ENCODE data around the gene IFT88. TPM values are rescaled to one million over a fixed set of nuclear protein-coding genes. Genes with fewer than 3 reads are reported as not detected.

Gene IFT88
- total RNA-seq, 1 experiment from 2014 or later: 12.3 TPM

DNA sequence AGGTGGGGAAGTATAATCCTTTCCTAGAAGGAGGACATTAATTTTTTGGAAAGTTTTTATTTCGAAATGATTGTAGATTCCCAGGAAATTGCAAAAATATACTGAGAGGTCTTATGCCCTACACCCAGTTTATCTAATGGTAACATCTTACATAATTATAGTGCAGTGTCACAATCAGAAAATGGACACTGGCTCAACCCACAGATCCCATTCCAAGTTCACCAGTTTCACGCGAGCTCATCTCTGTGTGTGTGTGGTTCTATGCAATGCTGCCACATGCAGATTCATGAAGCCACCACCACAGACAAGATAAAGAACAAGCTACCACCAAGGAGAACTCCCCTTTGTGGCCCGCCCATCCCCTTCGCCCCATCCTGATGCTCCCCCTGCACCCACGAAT lies 160.9 kb downstream of the IFT88 start:
- no TSS peak for BruUV-seq (replicated peaks)
- Histone ChIP-seq H3K4me3 (ENCODE audit: low read depth in 2 of 2, low read length in 2 of 2) (no peak overlapping the region), H3K27ac (ENCODE audit: low read length) (no peak overlapping the region), H3K27me3 (ENCODE audit: control insufficient read depth, insufficient read depth, low read length) (no peaks in the 10 kb centered on the region), H3K36me3 (ENCODE audit: control insufficient read depth, insufficient read depth, low read length) (no peaks in the 10 kb centered on the region), H3K9me3 (ENCODE audit: control insufficient read depth, insufficient read depth, low read depth, low read length) (no peaks in the 10 kb centered on the region), H3K4me1 (ENCODE audit: control insufficient read depth, insufficient read depth, low read length) (no peaks in the 10 kb centered on the region)
- in situ Hi-C loops (cut with HindIII; ENCODE audit: low pct_unique_long_range_greater_than_20kb, low sequenced_read_pairs): no loop called here
- ATAC-seq: no peak
- POLR2A ChIA-PET: no interaction called here
- intact Hi-C loops (cut with micrococcal nuclease; ENCODE audit: unreplicated experiment): no loop called here
- CTCF ChIA-PET: no interaction called here
- TF ChIP-seq SIN3A (IDR thresholded peaks at IDR 0.05; ENCODE audit: borderline replicate concordance, insufficient read depth, low read depth, low read length): no peak
- TF ChIP-seq TCF7L2 (IDR thresholded peaks at IDR 0.05; ENCODE audit: low read depth, low read length): no peak
- DNase-seq (ENCODE audit: low read depth, low spot score): no peak

DNA sequence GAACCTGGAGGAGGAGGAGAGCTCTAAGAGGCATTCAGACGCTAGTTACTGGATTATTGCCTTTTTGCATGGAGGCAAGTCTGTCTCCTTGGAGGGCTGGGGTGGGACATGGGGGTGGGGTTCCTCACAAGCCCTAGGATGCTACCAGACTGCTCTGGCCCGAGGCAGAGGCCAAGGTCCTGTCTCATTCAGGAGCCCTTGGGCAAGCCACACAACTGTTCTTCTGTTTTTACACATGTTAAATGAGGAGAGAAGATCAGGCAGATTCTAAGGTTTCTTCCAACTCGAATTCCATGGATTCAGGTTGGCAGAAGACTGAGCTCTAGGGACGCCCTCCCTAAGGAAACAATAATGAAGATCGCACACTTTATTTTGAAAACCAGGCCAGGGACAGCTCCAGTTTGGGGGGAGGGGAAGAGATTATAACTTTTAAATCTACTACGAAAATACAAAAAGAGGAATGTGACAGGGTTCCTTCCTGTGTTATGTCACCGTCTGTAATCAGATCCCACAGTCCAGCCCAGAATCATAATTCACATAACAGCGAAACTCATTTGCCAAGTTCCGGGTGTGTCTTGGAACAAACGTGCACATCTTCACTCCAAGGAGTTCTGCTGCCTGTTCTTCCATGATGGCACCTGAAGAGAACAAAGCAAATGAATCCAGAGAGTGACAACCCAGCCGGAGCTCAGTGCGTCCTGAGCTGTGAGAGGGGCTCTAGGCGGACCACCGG lies 161.8 kb downstream of the IFT88 start:
- Histone ChIP-seq H3K9me3 (ENCODE audit: control insufficient read depth, insufficient read depth, low read depth, low read length) (no peaks in the 10 kb centered on the region), H3K4me1 (ENCODE audit: control insufficient read depth, insufficient read depth, low read length) (no peaks in the 10 kb centered on the region), H3K27ac (ENCODE audit: low read length) (no peak overlapping the region), H3K4me3 (ENCODE audit: low read depth in 2 of 2, low read length in 2 of 2) (no peak overlapping the region), H3K27me3 (ENCODE audit: control insufficient read depth, insufficient read depth, low read length) (no peaks in the 10 kb centered on the region), H3K36me3 (ENCODE audit: control insufficient read depth, insufficient read depth, low read length) (no peaks in the 10 kb centered on the region)
- POLR2A ChIA-PET: no interaction called here
- TF ChIP-seq, protein P1, sequence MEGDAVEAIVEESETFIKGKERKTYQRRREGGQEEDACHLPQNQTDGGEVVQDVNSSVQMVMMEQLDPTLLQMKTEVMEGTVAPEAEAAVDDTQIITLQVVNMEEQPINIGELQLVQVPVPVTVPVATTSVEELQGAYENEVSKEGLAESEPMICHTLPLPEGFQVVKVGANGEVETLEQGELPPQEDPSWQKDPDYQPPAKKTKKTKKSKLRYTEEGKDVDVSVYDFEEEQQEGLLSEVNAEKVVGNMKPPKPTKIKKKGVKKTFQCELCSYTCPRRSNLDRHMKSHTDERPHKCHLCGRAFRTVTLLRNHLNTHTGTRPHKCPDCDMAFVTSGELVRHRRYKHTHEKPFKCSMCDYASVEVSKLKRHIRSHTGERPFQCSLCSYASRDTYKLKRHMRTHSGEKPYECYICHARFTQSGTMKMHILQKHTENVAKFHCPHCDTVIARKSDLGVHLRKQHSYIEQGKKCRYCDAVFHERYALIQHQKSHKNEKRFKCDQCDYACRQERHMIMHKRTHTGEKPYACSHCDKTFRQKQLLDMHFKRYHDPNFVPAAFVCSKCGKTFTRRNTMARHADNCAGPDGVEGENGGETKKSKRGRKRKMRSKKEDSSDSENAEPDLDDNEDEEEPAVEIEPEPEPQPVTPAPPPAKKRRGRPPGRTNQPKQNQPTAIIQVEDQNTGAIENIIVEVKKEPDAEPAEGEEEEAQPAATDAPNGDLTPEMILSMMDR (IDR thresholded peaks at IDR 0.05): no peak
- TF ChIP-seq POLR2AphosphoS5 (IDR thresholded peaks at IDR 0.05; ENCODE audit: low read depth, low read length) (no peak), TCF7L2 (IDR thresholded peaks at IDR 0.05; ENCODE audit: low read depth, low read length) (no peak), SIN3A (IDR thresholded peaks at IDR 0.05; ENCODE audit: borderline replicate concordance, insufficient read depth, low read depth, low read length) (no peak)
- TF ChIP-seq, protein P2, sequence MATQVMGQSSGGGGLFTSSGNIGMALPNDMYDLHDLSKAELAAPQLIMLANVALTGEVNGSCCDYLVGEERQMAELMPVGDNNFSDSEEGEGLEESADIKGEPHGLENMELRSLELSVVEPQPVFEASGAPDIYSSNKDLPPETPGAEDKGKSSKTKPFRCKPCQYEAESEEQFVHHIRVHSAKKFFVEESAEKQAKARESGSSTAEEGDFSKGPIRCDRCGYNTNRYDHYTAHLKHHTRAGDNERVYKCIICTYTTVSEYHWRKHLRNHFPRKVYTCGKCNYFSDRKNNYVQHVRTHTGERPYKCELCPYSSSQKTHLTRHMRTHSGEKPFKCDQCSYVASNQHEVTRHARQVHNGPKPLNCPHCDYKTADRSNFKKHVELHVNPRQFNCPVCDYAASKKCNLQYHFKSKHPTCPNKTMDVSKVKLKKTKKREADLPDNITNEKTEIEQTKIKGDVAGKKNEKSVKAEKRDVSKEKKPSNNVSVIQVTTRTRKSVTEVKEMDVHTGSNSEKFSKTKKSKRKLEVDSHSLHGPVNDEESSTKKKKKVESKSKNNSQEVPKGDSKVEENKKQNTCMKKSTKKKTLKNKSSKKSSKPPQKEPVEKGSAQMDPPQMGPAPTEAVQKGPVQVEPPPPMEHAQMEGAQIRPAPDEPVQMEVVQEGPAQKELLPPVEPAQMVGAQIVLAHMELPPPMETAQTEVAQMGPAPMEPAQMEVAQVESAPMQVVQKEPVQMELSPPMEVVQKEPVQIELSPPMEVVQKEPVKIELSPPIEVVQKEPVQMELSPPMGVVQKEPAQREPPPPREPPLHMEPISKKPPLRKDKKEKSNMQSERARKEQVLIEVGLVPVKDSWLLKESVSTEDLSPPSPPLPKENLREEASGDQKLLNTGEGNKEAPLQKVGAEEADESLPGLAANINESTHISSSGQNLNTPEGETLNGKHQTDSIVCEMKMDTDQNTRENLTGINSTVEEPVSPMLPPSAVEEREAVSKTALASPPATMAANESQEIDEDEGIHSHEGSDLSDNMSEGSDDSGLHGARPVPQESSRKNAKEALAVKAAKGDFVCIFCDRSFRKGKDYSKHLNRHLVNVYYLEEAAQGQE (IDR thresholded peaks at IDR 0.05; ENCODE audit: insufficient read depth in 1 of 2, low read depth in 2 of 2, low read length in 1 of 2): no peak
- in situ Hi-C loops (cut with HindIII; ENCODE audit: low pct_unique_long_range_greater_than_20kb, low sequenced_read_pairs) (no loop called here), intact Hi-C loops (cut with micrococcal nuclease; ENCODE audit: unreplicated experiment) (no loop called here)
- BruUV-seq (replicated peaks): no TSS peak
- CTCF ChIA-PET: no interaction called here
- ATAC-seq: no peak
- DNase-seq (ENCODE audit: low read depth, low spot score): no peak

Measured in Panc1 (cell line).